Measurements from ENCODE around the gene LAMA2. TPM values are rescaled to one million over a fixed set of nuclear protein-coding genes. Genes with fewer than 3 reads are reported as not detected.
A peak's percentile ranks its signal among the peaks of the same experiment; 100 is the strongest.

LAMA2 gene
- total RNA-seq, 1 donor, result 9.4 TPM

DNA sequence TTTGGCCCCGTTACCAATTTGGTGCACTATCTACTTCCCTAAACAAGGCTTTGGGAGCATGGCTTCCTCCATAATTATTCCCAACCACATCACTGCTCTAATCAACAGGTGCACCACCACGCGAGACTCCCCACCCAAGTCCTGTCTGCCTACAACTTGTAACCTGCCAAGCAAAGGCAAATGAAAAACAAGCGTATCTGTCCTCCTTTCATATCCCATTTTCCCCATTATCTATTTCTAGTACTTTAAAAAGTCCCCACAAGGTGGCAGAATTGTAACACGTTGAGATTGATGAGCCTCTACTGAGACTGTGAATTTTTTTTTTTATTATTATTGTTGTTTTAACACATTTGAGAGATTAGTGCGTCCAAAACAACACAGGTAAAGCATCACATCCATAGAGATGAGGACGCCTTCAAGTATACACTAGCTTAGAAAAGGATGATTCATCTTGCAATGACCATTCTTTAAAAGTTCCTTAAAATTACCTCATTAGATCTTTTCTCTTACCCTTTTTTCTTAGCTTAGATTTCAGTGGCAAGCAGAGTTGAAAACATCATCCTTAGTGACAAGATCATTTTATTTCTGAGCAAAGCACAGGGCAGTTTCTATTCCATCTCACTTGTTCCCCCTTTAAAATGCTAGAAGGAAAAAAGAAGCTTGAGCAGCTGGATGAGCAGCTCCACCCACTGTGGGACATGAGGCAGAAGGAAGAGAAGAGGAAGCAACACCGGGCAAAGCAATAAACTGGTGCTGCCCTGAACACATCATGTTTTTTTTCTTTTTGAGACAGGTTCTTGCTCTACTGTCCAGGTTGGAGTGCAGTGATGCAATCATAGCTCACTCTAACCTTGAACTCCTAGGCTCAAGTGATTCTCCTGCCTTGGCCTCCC is 616.3 kb downstream of the LAMA2 start:
- peaks cover 31% of the 10 kb centered on the region for H3K4me1 ChIP-seq (ENCODE audit: insufficient read depth, low read length)
- TF ChIP-seq, protein P1, sequence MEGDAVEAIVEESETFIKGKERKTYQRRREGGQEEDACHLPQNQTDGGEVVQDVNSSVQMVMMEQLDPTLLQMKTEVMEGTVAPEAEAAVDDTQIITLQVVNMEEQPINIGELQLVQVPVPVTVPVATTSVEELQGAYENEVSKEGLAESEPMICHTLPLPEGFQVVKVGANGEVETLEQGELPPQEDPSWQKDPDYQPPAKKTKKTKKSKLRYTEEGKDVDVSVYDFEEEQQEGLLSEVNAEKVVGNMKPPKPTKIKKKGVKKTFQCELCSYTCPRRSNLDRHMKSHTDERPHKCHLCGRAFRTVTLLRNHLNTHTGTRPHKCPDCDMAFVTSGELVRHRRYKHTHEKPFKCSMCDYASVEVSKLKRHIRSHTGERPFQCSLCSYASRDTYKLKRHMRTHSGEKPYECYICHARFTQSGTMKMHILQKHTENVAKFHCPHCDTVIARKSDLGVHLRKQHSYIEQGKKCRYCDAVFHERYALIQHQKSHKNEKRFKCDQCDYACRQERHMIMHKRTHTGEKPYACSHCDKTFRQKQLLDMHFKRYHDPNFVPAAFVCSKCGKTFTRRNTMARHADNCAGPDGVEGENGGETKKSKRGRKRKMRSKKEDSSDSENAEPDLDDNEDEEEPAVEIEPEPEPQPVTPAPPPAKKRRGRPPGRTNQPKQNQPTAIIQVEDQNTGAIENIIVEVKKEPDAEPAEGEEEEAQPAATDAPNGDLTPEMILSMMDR (IDR thresholded peaks at IDR 0.05; ENCODE audit: extremely low read depth, low read depth, low read length), result peak; percentile 62
- H3K9me3 ChIP-seq (ENCODE audit: low read depth, low read length), result no peaks in the 10 kb centered on the region
- H3K27me3 ChIP-seq (ENCODE audit: insufficient read depth, low read length), result no peaks in the 10 kb centered on the region
- H3K36me3 ChIP-seq (ENCODE audit: insufficient read depth, low read length), result no peaks in the 10 kb centered on the region
- no peak for DNase-seq (ENCODE audit: insufficient read length, low spot score, missing footprints)
- H2AFZ ChIP-seq (ENCODE audit: low read length), result peak overlapping the region; percentile 74
- peak overlapping the region; percentile 80 for H3K4me2 ChIP-seq (ENCODE audit: insufficient read depth, low read length)
- no peak overlapping the region for H3K27ac ChIP-seq (ENCODE audit: low read depth, low read length)
- peak overlapping the region; percentile 49 for H3K4me3 ChIP-seq (ENCODE audit: insufficient read depth, low read length)
- H4K20me1 ChIP-seq (ENCODE audit: insufficient read depth, low read length), result no peaks in the 10 kb centered on the region
- no peaks in the 10 kb centered on the region for H3K79me2 ChIP-seq (ENCODE audit: insufficient read depth, low read length)

DNA sequence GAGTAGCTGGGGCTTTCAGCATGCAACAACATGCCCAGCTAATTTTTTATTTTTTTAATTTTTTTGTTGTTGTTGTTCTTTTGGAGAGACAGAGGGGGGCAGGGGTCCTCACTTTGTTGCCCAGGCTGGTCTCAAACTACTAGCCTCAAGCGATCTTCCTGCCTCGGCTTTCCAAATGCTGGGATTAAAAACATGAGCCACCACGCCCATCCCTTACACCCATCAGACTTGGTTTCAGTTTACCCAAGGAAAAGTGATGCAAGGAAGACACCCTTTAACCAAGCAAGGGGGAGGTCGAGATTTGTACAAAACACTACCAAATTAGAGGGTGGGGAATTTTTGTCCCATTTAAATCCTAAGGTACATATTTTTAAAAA is 616.9 kb downstream of the LAMA2 start:
- H3K9me3 ChIP-seq (ENCODE audit: low read depth, low read length), result no peaks in the 10 kb centered on the region
- no peaks in the 10 kb centered on the region for H3K27me3 ChIP-seq (ENCODE audit: insufficient read depth, low read length)
- no peak overlapping the region for H3K4me3 ChIP-seq (ENCODE audit: insufficient read depth, low read length)
- H3K79me2 ChIP-seq (ENCODE audit: insufficient read depth, low read length), result no peaks in the 10 kb centered on the region
- DNase-seq (ENCODE audit: insufficient read length, low spot score, missing footprints), result no peak
- TF ChIP-seq, protein P1 (IDR thresholded peaks at IDR 0.05; ENCODE audit: extremely low read depth, low read depth, low read length), result no peak
- H3K4me2 ChIP-seq (ENCODE audit: insufficient read depth, low read length), result no peak overlapping the region
- H3K4me1 ChIP-seq (ENCODE audit: insufficient read depth, low read length), result peaks cover 29% of the 10 kb centered on the region
- no peaks in the 10 kb centered on the region for H3K36me3 ChIP-seq (ENCODE audit: insufficient read depth, low read length)
- no peak overlapping the region for H3K27ac ChIP-seq (ENCODE audit: low read depth, low read length)
- no peak overlapping the region for H2AFZ ChIP-seq (ENCODE audit: low read length)
- H4K20me1 ChIP-seq (ENCODE audit: insufficient read depth, low read length), result no peaks in the 10 kb centered on the region

DNA sequence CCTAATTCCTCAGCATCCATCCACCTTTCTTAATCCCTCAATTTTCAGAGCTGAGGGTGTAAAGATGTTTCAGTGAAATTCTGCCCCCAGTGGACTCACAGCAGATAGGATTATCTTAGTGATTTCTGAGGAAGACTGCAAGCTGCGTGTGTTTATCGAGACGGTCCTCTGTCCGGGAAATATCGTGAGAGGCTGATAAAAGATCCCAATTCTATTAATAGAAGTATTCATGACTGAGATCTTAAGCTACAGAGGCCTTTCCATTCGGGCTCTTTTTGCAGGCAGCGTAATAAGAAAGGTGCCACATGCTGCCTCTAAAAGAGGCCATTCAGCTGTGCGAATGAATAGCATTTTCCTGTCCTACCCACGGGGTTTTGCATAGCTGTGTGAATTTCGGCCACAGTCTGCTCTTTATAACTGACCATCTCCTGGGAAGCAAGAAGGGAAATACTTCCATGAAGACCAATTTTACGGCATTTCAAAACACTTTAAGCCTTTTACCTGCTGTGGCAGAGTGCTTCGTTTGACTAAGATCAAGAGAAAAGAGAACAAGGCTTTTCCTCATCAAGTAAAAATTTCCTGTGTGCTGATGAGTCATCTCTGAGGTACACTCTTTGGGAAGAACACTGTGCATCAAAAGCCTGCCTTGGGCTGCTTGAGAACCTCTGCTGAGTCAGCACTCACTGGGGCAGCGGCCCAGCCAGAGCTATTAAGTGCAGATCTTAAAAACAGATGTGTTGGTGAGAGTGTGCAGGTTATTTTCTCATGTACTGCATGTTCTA is 618.2 kb downstream of the LAMA2 start:
- peak overlapping the region; percentile 59 for H2AFZ ChIP-seq (ENCODE audit: low read length)
- peak overlapping the region; percentile 56 for H3K4me3 ChIP-seq (ENCODE audit: insufficient read depth, low read length)
- peak overlapping the region; percentile 80 for H3K4me2 ChIP-seq (ENCODE audit: insufficient read depth, low read length)
- H3K4me1 ChIP-seq (ENCODE audit: insufficient read depth, low read length), result peaks cover 29% of the 10 kb centered on the region
- no peaks in the 10 kb centered on the region for H3K27me3 ChIP-seq (ENCODE audit: insufficient read depth, low read length)
- TF ChIP-seq, protein P1 (IDR thresholded peaks at IDR 0.05; ENCODE audit: extremely low read depth, low read depth, low read length), result peak; percentile 65
- H3K27ac ChIP-seq (ENCODE audit: low read depth, low read length), result peak overlapping the region; percentile 79
- H3K36me3 ChIP-seq (ENCODE audit: insufficient read depth, low read length), result no peaks in the 10 kb centered on the region
- DNase-seq (ENCODE audit: insufficient read length, low spot score, missing footprints), result peak; percentile 67
- H4K20me1 ChIP-seq (ENCODE audit: insufficient read depth, low read length), result no peaks in the 10 kb centered on the region
- H3K9me3 ChIP-seq (ENCODE audit: low read depth, low read length), result no peaks in the 10 kb centered on the region
- H3K79me2 ChIP-seq (ENCODE audit: insufficient read depth, low read length), result no peaks in the 10 kb centered on the region

Measured in osteoblast (primary cell).